GM23338 (cell line): Measurements from ENCODE around the gene PTH1R. TPM values are rescaled to one million over a fixed set of nuclear protein-coding genes. Genes with fewer than 3 reads are reported as not detected.

Experiments
- ATAC-seq: fragments of 200-7000 bp; cut with Tn5 transposase; 3 replicates; pipeline ENCODE4 v1.9.1; 2020
- DNase-seq: peaks from one replicate; pipeline ENCODE4 v3.0.0-alpha.2; 2015; ENCODE audit warnings: low spot score
- H2AFZ ChIP-seq: fragments of 200-600 bp; sonication (generic); 2 replicates; pipeline ENCODE4 v1.8.0; 2016; ENCODE audit warnings: antibody characterized with exemption, mild to moderate bottlenecking, moderate library complexity
- H3F3A ChIP-seq: fragments of 200-600 bp; sonication (generic); replicated peaks from 2 replicates; pipeline ENCODE4 v1.8.0; 2017; ENCODE audit warnings: antibody characterized with exemption, mixed run types, low read depth
- H3K27ac ChIP-seq: fragments of 200-600 bp; sonication (generic); 2 replicates; pipeline ENCODE4 v1.6.1; 2016; ENCODE audit warnings: low read depth
- H3K27me3 ChIP-seq: fragments of 200-600 bp; sonication (generic); 2 replicates; pipeline ENCODE4 v1.8.0; 2016; ENCODE audit warnings: mild to moderate bottlenecking, mixed run types, moderate library complexity; ENCODE audit not compliant: insufficient read depth
- H3K36me3 ChIP-seq: fragments of 200-600 bp; sonication (generic); 2 replicates; pipeline ENCODE4 v1.8.0; 2016; ENCODE audit warnings: mild to moderate bottlenecking; ENCODE audit not compliant: insufficient read depth
- H3K4me1 ChIP-seq: fragments of 200-600 bp; sonication (generic); 2 replicates; pipeline ENCODE4 v1.8.0; 2016; ENCODE audit warnings: mild to moderate bottlenecking, moderate library complexity; ENCODE audit not compliant: insufficient read depth
- H3K4me2 ChIP-seq: fragments of 200-600 bp; sonication (generic); 2 replicates; pipeline ENCODE4 v1.7.1; 2017; ENCODE audit warnings: mixed run types
- H3K4me3 ChIP-seq: fragments of 200-600 bp; sonication (generic); 2 replicates; pipeline ENCODE4 v1.6.1; 2016; ENCODE audit warnings: mixed run types
- H3K79me2 ChIP-seq: fragments of 200-600 bp; sonication (generic); replicated peaks from 2 replicates; pipeline ENCODE4 v1.8.0; 2017; ENCODE audit warnings: mild to moderate bottlenecking; ENCODE audit not compliant: insufficient read depth
- H3K9me2 ChIP-seq: fragments of 200-600 bp; sonication (generic); 2 replicates; pipeline ENCODE4 v1.8.0; 2017; ENCODE audit not compliant: insufficient read depth
- H4K20me1 ChIP-seq: fragments of 200-600 bp; sonication (generic); replicated peaks from 2 replicates; pipeline ENCODE4 v1.8.0; 2017; ENCODE audit warnings: mild to moderate bottlenecking; ENCODE audit not compliant: insufficient read depth
- H3K27ac Mint-ChIP-seq: 2 replicates; pipeline ENCODE4 v1.8.0; 2020; ENCODE audit warnings: inconsistent platforms, mild to moderate bottlenecking, moderate library complexity, mixed read lengths
- H3K27me3 Mint-ChIP-seq: 3 replicates; pipeline ENCODE4 v1.8.0; 2022; ENCODE audit warnings: low read depth, mild to moderate bottlenecking, moderate library complexity, mixed read lengths, inconsistent platforms; ENCODE audit not compliant: insufficient read depth, poor library complexity
- H3K36me3 Mint-ChIP-seq: 3 replicates; pipeline ENCODE4 v1.8.0; 2021; ENCODE audit warnings: low read depth, mild to moderate bottlenecking, inconsistent platforms, moderate library complexity, mixed read lengths
- H3K4me1 Mint-ChIP-seq: 3 replicates; pipeline ENCODE4 v1.8.0; 2020; ENCODE audit warnings: mild to moderate bottlenecking, inconsistent platforms, mixed read lengths
- H3K4me3 Mint-ChIP-seq: 3 replicates; pipeline ENCODE4 v1.8.0; 2021; ENCODE audit warnings: moderate library complexity, mild to moderate bottlenecking, inconsistent platforms, mixed read lengths
- H3K9me3 Mint-ChIP-seq: 3 replicates; pipeline ENCODE4 v1.8.0; 2020; ENCODE audit warnings: moderate library complexity, mild to moderate bottlenecking, inconsistent platforms, mixed read lengths
- EZH2 ChIP-seq: fragments of 200-600 bp; sonication (generic); IDR thresholded peaks from one replicate; pipeline ENCODE4 v1.8.0; 2017; ENCODE audit warnings: antibody characterized with exemption, mild to moderate bottlenecking, low read depth; ENCODE audit not compliant: unreplicated experiment
- EZH2phosphoT487 ChIP-seq: fragments of 200-600 bp; sonication (generic); IDR thresholded peaks from one replicate; pipeline ENCODE4 v1.8.1; 2018; ENCODE audit warnings: antibody characterized with exemption; ENCODE audit not compliant: unreplicated experiment
- JUNB ChIP-seq: IDR thresholded peaks from one replicate; pipeline ENCODE4 v1.6.1; 2016; ENCODE audit warnings: antibody characterized with exemption; ENCODE audit not compliant: unreplicated experiment
- STAT1 ChIP-seq: IDR thresholded peaks from one replicate; pipeline ENCODE4 v1.6.1; 2016; ENCODE audit warnings: antibody characterized with exemption; ENCODE audit not compliant: unreplicated experiment
- ZNF114 ChIP-seq: fragments of 250-450 bp; sonication (Bioruptor Pico); IDR thresholded peaks from 2 replicates; pipeline ENCODE4 v1.5.0; 2020; ENCODE audit warnings: mild to moderate bottlenecking, moderate library complexity
- polyA plus RNA-seq: library from polyadenylated mRNA; unstranded; fragments of >200 nt; fragmentation: Nextera tagmentation; extraction: Ambion mirVana; gene quantifications from 2 replicates; pipeline ENCODE4 v1.2.1, GENCODE V29; 2016
- total RNA-seq: library from RNA; depleted of rRNA; stranded (reverse); fragments of >200 nt; shearing (Covaris generic); gene quantifications from 2 replicates; pipeline ENCODE4 v1.2.3, GENCODE V29; 2014
- TF ChIP-seq, protein P1 (sequence below): IDR thresholded peaks from one replicate; pipeline ENCODE4 v1.6.1; 2018; ENCODE audit warnings: antibody characterized with exemption; ENCODE audit not compliant: unreplicated experiment
- TF ChIP-seq, protein P2 (sequence below): IDR thresholded peaks from 2 replicates; pipeline ENCODE4 v1.6.1; 2016; ENCODE audit warnings: antibody characterized with exemption
- TF ChIP-seq, protein P3 (sequence below), 2 experiments: fragments of 200-600 bp in 1 of 2; sonication (generic) in 1 of 2; conservative IDR thresholded peaks; 2 replicates each; pipeline versions ENCODE4 v1.5.1 to v1.6.1; 2016 to 2017; ENCODE audit warnings: antibody characterized with exemption in 2 of 2, low read depth in 2 of 2, mild to moderate bottlenecking in 2 of 2, moderate library complexity in 1 of 2
- TF ChIP-seq, protein P4 (sequence below): fragments of 250-450 bp; sonication (Bioruptor Pico); IDR thresholded peaks from 2 replicates; pipeline ENCODE4 v1.5.0; 2020; ENCODE audit warnings: mild to moderate bottlenecking, moderate library complexity

Gene PTH1R
- total and polyA plus RNA-seq, 2 experiments from 2014 or later: 1.3 to 1.9 TPM

DNA sequence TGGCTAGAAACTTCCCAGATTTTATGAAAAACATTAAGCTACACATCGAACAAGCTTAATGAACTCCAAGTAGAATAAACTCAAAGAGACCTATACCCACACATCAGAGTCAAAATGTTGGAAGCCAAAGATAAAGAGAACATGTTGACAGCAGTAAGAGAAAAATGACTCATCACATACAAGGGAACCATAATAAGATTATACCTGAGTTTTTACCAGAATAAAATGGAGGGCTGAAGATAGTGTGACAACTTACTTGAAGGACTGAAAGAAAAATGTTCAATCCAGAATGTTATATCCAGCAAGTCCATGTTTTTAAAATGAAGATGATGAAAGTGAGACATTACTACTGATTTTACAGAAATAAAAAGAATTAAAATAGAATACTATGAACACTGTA, 37.0 kb upstream of the PTH1R start:
- Mint-ChIP-seq H3K27ac (no peak overlapping the region), H3K36me3 (peaks cover 10% of the 10 kb centered on the region; the same call in 2 of the 3 replicates), H3K9me3 (peaks cover 44% of the 10 kb centered on the region), H3K4me3 (no peak overlapping the region), H3K27me3 (peaks cover 2% of the 10 kb centered on the region), H3K4me1 (peaks cover 8% of the 10 kb centered on the region; the same call in 1 of the 3 replicates)
- Histone ChIP-seq H4K20me1 (no peaks in the 10 kb centered on the region), H3K79me2 (no peaks in the 10 kb centered on the region), H3K36me3 (no peaks in the 10 kb centered on the region), H3K27ac (no peak overlapping the region), H3K4me3 (no peak overlapping the region), H3K27me3 (no peaks in the 10 kb centered on the region), H3K4me2 (no peak overlapping the region), H3K9me2 (0 out of 2 replicates have a peak, but pooled peaks cover 3% of the 10 kb centered on the region), H3F3A (no peaks in the 10 kb centered on the region), H3K4me1 (no peaks in the 10 kb centered on the region; the same call in 1 of the 2 replicates), H2AFZ (no peak overlapping the region)
- ATAC-seq (no peak), DNase-seq (no peak)
- TF ChIP-seq STAT1 (no peak), EZH2 (no peak), EZH2phosphoT487 (no peak), ZNF114 (no peak), JUNB (no peak)
- TF ChIP-seq, protein P1, sequence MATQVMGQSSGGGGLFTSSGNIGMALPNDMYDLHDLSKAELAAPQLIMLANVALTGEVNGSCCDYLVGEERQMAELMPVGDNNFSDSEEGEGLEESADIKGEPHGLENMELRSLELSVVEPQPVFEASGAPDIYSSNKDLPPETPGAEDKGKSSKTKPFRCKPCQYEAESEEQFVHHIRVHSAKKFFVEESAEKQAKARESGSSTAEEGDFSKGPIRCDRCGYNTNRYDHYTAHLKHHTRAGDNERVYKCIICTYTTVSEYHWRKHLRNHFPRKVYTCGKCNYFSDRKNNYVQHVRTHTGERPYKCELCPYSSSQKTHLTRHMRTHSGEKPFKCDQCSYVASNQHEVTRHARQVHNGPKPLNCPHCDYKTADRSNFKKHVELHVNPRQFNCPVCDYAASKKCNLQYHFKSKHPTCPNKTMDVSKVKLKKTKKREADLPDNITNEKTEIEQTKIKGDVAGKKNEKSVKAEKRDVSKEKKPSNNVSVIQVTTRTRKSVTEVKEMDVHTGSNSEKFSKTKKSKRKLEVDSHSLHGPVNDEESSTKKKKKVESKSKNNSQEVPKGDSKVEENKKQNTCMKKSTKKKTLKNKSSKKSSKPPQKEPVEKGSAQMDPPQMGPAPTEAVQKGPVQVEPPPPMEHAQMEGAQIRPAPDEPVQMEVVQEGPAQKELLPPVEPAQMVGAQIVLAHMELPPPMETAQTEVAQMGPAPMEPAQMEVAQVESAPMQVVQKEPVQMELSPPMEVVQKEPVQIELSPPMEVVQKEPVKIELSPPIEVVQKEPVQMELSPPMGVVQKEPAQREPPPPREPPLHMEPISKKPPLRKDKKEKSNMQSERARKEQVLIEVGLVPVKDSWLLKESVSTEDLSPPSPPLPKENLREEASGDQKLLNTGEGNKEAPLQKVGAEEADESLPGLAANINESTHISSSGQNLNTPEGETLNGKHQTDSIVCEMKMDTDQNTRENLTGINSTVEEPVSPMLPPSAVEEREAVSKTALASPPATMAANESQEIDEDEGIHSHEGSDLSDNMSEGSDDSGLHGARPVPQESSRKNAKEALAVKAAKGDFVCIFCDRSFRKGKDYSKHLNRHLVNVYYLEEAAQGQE: no peak
- TF ChIP-seq, protein P2, sequence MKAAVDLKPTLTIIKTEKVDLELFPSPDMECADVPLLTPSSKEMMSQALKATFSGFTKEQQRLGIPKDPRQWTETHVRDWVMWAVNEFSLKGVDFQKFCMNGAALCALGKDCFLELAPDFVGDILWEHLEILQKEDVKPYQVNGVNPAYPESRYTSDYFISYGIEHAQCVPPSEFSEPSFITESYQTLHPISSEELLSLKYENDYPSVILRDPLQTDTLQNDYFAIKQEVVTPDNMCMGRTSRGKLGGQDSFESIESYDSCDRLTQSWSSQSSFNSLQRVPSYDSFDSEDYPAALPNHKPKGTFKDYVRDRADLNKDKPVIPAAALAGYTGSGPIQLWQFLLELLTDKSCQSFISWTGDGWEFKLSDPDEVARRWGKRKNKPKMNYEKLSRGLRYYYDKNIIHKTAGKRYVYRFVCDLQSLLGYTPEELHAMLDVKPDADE: no peak
- TF ChIP-seq, protein P3, sequence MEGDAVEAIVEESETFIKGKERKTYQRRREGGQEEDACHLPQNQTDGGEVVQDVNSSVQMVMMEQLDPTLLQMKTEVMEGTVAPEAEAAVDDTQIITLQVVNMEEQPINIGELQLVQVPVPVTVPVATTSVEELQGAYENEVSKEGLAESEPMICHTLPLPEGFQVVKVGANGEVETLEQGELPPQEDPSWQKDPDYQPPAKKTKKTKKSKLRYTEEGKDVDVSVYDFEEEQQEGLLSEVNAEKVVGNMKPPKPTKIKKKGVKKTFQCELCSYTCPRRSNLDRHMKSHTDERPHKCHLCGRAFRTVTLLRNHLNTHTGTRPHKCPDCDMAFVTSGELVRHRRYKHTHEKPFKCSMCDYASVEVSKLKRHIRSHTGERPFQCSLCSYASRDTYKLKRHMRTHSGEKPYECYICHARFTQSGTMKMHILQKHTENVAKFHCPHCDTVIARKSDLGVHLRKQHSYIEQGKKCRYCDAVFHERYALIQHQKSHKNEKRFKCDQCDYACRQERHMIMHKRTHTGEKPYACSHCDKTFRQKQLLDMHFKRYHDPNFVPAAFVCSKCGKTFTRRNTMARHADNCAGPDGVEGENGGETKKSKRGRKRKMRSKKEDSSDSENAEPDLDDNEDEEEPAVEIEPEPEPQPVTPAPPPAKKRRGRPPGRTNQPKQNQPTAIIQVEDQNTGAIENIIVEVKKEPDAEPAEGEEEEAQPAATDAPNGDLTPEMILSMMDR (conservative IDR thresholded peaks at IDR 0.05; ENCODE audit: low read depth in 2 of 2): no peak
- TF ChIP-seq, protein P4, sequence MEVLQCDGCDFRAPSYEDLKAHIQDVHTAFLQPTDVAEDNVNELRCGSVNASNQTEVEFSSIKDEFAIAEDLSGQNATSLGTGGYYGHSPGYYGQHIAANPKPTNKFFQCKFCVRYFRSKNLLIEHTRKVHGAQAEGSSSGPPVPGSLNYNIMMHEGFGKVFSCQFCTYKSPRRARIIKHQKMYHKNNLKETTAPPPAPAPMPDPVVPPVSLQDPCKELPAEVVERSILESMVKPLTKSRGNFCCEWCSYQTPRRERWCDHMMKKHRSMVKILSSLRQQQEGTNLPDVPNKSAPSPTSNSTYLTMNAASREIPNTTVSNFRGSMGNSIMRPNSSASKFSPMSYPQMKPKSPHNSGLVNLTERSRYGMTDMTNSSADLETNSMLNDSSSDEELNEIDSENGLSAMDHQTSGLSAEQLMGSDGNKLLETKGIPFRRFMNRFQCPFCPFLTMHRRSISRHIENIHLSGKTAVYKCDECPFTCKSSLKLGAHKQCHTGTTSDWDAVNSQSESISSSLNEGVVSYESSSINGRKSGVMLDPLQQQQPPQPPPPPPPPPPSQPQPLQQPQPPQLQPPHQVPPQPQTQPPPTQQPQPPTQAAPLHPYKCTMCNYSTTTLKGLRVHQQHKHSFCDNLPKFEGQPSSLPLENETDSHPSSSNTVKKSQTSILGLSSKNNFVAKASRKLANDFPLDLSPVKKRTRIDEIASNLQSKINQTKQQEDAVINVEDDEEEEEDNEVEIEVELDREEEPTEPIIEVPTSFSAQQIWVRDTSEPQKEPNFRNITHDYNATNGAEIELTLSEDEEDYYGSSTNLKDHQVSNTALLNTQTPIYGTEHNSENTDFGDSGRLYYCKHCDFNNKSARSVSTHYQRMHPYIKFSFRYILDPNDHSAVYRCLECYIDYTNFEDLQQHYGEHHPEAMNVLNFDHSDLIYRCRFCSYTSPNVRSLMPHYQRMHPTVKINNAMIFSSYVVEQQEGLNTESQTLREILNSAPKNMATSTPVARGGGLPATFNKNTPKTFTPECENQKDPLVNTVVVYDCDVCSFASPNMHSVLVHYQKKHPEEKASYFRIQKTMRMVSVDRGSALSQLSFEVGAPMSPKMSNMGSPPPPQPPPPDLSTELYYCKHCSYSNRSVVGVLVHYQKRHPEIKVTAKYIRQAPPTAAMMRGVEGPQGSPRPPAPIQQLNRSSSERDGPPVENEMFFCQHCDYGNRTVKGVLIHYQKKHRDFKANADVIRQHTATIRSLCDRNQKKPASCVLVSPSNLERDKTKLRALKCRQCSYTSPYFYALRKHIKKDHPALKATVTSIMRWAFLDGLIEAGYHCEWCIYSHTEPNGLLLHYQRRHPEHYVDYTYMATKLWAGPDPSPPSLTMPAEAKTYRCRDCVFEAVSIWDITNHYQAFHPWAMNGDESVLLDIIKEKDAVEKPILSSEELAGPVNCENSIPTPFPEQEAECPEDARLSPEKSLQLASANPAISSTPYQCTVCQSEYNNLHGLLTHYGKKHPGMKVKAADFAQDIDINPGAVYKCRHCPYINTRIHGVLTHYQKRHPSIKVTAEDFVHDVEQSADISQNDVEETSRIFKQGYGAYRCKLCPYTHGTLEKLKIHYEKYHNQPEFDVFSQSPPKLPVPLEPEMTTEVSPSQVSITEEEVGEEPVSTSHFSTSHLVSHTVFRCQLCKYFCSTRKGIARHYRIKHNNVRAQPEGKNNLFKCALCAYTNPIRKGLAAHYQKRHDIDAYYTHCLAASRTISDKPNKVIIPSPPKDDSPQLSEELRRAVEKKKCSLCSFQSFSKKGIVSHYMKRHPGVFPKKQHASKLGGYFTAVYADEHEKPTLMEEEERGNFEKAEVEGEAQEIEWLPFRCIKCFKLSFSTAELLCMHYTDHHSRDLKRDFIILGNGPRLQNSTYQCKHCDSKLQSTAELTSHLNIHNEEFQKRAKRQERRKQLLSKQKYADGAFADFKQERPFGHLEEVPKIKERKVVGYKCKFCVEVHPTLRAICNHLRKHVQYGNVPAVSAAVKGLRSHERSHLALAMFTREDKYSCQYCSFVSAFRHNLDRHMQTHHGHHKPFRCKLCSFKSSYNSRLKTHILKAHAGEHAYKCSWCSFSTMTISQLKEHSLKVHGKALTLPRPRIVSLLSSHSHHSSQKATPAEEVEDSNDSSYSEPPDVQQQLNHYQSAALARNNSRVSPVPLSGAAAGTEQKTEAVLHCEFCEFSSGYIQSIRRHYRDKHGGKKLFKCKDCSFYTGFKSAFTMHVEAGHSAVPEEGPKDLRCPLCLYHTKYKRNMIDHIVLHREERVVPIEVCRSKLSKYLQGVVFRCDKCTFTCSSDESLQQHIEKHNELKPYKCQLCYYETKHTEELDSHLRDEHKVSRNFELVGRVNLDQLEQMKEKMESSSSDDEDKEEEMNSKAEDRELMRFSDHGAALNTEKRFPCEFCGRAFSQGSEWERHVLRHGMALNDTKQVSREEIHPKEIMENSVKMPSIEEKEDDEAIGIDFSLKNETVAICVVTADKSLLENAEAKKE (CRISPR knock-in tag): no peak
